ENCODE data around the gene PLXDC2. TPM values are rescaled to one million over a fixed set of nuclear protein-coding genes. Genes with fewer than 3 reads are reported as not detected.

Gene PLXDC2
- total and polyA plus RNA-seq, 2 experiments from 2014 or later = 13.5 to 19.4 TPM

- TF ChIP-seq, protein P1, sequence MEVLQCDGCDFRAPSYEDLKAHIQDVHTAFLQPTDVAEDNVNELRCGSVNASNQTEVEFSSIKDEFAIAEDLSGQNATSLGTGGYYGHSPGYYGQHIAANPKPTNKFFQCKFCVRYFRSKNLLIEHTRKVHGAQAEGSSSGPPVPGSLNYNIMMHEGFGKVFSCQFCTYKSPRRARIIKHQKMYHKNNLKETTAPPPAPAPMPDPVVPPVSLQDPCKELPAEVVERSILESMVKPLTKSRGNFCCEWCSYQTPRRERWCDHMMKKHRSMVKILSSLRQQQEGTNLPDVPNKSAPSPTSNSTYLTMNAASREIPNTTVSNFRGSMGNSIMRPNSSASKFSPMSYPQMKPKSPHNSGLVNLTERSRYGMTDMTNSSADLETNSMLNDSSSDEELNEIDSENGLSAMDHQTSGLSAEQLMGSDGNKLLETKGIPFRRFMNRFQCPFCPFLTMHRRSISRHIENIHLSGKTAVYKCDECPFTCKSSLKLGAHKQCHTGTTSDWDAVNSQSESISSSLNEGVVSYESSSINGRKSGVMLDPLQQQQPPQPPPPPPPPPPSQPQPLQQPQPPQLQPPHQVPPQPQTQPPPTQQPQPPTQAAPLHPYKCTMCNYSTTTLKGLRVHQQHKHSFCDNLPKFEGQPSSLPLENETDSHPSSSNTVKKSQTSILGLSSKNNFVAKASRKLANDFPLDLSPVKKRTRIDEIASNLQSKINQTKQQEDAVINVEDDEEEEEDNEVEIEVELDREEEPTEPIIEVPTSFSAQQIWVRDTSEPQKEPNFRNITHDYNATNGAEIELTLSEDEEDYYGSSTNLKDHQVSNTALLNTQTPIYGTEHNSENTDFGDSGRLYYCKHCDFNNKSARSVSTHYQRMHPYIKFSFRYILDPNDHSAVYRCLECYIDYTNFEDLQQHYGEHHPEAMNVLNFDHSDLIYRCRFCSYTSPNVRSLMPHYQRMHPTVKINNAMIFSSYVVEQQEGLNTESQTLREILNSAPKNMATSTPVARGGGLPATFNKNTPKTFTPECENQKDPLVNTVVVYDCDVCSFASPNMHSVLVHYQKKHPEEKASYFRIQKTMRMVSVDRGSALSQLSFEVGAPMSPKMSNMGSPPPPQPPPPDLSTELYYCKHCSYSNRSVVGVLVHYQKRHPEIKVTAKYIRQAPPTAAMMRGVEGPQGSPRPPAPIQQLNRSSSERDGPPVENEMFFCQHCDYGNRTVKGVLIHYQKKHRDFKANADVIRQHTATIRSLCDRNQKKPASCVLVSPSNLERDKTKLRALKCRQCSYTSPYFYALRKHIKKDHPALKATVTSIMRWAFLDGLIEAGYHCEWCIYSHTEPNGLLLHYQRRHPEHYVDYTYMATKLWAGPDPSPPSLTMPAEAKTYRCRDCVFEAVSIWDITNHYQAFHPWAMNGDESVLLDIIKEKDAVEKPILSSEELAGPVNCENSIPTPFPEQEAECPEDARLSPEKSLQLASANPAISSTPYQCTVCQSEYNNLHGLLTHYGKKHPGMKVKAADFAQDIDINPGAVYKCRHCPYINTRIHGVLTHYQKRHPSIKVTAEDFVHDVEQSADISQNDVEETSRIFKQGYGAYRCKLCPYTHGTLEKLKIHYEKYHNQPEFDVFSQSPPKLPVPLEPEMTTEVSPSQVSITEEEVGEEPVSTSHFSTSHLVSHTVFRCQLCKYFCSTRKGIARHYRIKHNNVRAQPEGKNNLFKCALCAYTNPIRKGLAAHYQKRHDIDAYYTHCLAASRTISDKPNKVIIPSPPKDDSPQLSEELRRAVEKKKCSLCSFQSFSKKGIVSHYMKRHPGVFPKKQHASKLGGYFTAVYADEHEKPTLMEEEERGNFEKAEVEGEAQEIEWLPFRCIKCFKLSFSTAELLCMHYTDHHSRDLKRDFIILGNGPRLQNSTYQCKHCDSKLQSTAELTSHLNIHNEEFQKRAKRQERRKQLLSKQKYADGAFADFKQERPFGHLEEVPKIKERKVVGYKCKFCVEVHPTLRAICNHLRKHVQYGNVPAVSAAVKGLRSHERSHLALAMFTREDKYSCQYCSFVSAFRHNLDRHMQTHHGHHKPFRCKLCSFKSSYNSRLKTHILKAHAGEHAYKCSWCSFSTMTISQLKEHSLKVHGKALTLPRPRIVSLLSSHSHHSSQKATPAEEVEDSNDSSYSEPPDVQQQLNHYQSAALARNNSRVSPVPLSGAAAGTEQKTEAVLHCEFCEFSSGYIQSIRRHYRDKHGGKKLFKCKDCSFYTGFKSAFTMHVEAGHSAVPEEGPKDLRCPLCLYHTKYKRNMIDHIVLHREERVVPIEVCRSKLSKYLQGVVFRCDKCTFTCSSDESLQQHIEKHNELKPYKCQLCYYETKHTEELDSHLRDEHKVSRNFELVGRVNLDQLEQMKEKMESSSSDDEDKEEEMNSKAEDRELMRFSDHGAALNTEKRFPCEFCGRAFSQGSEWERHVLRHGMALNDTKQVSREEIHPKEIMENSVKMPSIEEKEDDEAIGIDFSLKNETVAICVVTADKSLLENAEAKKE (CRISPR knock-in tag; IDR thresholded peaks at IDR 0.05) = no peak
- TF ChIP-seq ZNF114 (CRISPR knock-in tag; IDR thresholded peaks at IDR 0.05) (no peak), CREB1 (CRISPR knock-in tag; IDR thresholded peaks at IDR 0.05; ENCODE audit: low read depth) (no peak)
Observed at GRCh38 chr10:19812976-19813375, 3.3 kb upstream of the PLXDC2 start (continued).

GRCh38 chr10:19815036-19815730 lies 1.0 kb upstream of the PLXDC2 start:
- peak overlapping the region; percentile 80 for H3K4me2 ChIP-seq
- ATAC-seq = peak; percentile 45
- peaks cover 15% of the 10 kb centered on the region for H3K36me3 Mint-ChIP-seq (ENCODE audit: low read depth)
- H3K9me2 ChIP-seq (ENCODE audit: insufficient read depth) = no peaks in the 10 kb centered on the region
- peak overlapping the region; percentile 43 for H2AFZ ChIP-seq
- H3K4me3 Mint-ChIP-seq = peak overlapping the region; percentile 87
- H3F3A ChIP-seq (replicated peaks; ENCODE audit: low read depth) = no peaks in the 10 kb centered on the region
- peak overlapping the region; percentile 90 for H3K27ac ChIP-seq (ENCODE audit: low read depth)
- H3K27me3 ChIP-seq (ENCODE audit: insufficient read depth) = no peaks in the 10 kb centered on the region
- peaks cover 38% of the 10 kb centered on the region for H3K79me2 ChIP-seq (replicated peaks; ENCODE audit: insufficient read depth)
- H3K4me3 ChIP-seq = peak overlapping the region; percentile 82
- peak; percentile 82 for DNase-seq (ENCODE audit: low spot score)
- no peaks in the 10 kb centered on the region for H3K36me3 ChIP-seq (ENCODE audit: insufficient read depth)
- H3K27ac Mint-ChIP-seq = peak overlapping the region; percentile 32; the same call in 1 of the 2 replicates
- H3K4me1 Mint-ChIP-seq = peaks cover 29% of the 10 kb centered on the region
- H3K9me3 Mint-ChIP-seq = no peaks in the 10 kb centered on the region
- H4K20me1 ChIP-seq (replicated peaks; ENCODE audit: insufficient read depth) = peaks cover 7% of the 10 kb centered on the region; the same call in 1 of the 2 replicates
- H3K27me3 Mint-ChIP-seq (ENCODE audit: insufficient read depth, low read depth, poor library complexity) = peaks cover 25% of the 10 kb centered on the region
- peaks cover 30% of the 10 kb centered on the region for H3K4me1 ChIP-seq (ENCODE audit: insufficient read depth)
- TF ChIP-seq EZH2 (IDR thresholded peaks at IDR 0.05; ENCODE audit: low read depth, unreplicated experiment) = no peak
- TF ChIP-seq ZNF114 (CRISPR knock-in tag; IDR thresholded peaks at IDR 0.05) = no peak
- TF ChIP-seq, protein P2, sequence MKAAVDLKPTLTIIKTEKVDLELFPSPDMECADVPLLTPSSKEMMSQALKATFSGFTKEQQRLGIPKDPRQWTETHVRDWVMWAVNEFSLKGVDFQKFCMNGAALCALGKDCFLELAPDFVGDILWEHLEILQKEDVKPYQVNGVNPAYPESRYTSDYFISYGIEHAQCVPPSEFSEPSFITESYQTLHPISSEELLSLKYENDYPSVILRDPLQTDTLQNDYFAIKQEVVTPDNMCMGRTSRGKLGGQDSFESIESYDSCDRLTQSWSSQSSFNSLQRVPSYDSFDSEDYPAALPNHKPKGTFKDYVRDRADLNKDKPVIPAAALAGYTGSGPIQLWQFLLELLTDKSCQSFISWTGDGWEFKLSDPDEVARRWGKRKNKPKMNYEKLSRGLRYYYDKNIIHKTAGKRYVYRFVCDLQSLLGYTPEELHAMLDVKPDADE (IDR thresholded peaks at IDR 0.05) = no peak
- TF ChIP-seq, protein P3, sequence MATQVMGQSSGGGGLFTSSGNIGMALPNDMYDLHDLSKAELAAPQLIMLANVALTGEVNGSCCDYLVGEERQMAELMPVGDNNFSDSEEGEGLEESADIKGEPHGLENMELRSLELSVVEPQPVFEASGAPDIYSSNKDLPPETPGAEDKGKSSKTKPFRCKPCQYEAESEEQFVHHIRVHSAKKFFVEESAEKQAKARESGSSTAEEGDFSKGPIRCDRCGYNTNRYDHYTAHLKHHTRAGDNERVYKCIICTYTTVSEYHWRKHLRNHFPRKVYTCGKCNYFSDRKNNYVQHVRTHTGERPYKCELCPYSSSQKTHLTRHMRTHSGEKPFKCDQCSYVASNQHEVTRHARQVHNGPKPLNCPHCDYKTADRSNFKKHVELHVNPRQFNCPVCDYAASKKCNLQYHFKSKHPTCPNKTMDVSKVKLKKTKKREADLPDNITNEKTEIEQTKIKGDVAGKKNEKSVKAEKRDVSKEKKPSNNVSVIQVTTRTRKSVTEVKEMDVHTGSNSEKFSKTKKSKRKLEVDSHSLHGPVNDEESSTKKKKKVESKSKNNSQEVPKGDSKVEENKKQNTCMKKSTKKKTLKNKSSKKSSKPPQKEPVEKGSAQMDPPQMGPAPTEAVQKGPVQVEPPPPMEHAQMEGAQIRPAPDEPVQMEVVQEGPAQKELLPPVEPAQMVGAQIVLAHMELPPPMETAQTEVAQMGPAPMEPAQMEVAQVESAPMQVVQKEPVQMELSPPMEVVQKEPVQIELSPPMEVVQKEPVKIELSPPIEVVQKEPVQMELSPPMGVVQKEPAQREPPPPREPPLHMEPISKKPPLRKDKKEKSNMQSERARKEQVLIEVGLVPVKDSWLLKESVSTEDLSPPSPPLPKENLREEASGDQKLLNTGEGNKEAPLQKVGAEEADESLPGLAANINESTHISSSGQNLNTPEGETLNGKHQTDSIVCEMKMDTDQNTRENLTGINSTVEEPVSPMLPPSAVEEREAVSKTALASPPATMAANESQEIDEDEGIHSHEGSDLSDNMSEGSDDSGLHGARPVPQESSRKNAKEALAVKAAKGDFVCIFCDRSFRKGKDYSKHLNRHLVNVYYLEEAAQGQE (IDR thresholded peaks at IDR 0.05; ENCODE audit: unreplicated experiment) = no peak
